K562 (cell line): Measurements from ENCODE around the gene TMCO2. TPM values are rescaled to one million over a fixed set of nuclear protein-coding genes. Genes with fewer than 3 reads are reported as not detected.

Experiments used
- ATAC-seq: fragments of 200-7000 bp; cut with Tn5 transposase; 3 replicates; pipeline ENCODE4 v1.9.1; 2020; ENCODE audit warnings: moderate library complexity
- BruUV-seq: library from RNA; stranded (reverse); fragments of 400-500 nt; replicated peaks from 2 replicates; lab custom pipeline; 2021; lab: Mats Ljungman, UMichigan
- CTCF ChIA-PET: fragments of 300-600 bp; formaldehyde crosslinking; extraction: SDS; loops from one replicate; lab custom pipeline; 2021; ENCODE audit warnings: low intra/inter-chr PET ratio; lab: Yijun Ruan, JAX
- POLR2A ChIA-PET: fragments of 300-600, 350-650 bp; sonication (Branson Sonifier 250); formaldehyde crosslinking; extraction: SDS; loops from one replicate; lab custom pipeline; 2021; ENCODE audit warnings: antibody characterized with exemption, inconsistent platforms; lab: Yijun Ruan, JAX
- DNase-seq, 4 experiments: peaks; one replicate each; pipeline versions ENCODE4 v3.0.0 to v3.0.0-alpha.2; 2011 to 2018; ENCODE audit warnings: low spot score in 3 of 4, mixed read lengths in 3 of 4; ENCODE audit errors: extremely low read depth in 1 of 4
- FAIRE-seq: peaks from 2 replicates; lab custom pipeline; 2011; peaks lifted over from hg19 to GRCh38; lab: Jason Lieb, UNC
- H2AFZ ChIP-seq: 2 replicates; pipeline ENCODE4 v1.6.0; 2011; ENCODE audit warnings: low read depth, low read length, control low read depth, inconsistent platforms
- H3K27ac ChIP-seq: fragments of 200-600 bp; 3 replicates; pipeline ENCODE4 v1.8.0; 2011; ENCODE audit warnings: low read depth, mild to moderate bottlenecking, control low read depth, inconsistent platforms, low read length, moderate library complexity, mixed read lengths; ENCODE audit errors: extremely low read depth
- H3K27me3 ChIP-seq, 2 experiments: fragments of 300-600 bp in 1 of 2; 2 replicates in 1 of 2; 3 replicates in 1 of 2; pipeline versions ENCODE4 v1.6.0 to v1.8.0; 2011; ENCODE audit warnings: inconsistent platforms in 2 of 2, low read length in 2 of 2, mild to moderate bottlenecking in 1 of 2, mixed read lengths in 1 of 2, moderate library complexity in 1 of 2; ENCODE audit not compliant: control insufficient read depth in 2 of 2, insufficient read depth in 2 of 2
- H3K36me3 ChIP-seq: fragments of 300-600 bp; 3 replicates; pipeline ENCODE4 v1.8.0; 2011; ENCODE audit warnings: mild to moderate bottlenecking, low read length, inconsistent platforms; ENCODE audit not compliant: control insufficient read depth, insufficient read depth
- H3K4me1 ChIP-seq, 2 experiments: fragments of 200-600 bp in 1 of 2; replicated peaks in 1 of 2; 2 replicates in 1 of 2; 3 replicates in 1 of 2; pipeline versions ENCODE4 v1.5.1 to v1.8.0; 2011; ENCODE audit warnings: inconsistent platforms in 2 of 2, low read length in 2 of 2, mild to moderate bottlenecking in 1 of 2, mixed read lengths in 1 of 2, moderate library complexity in 1 of 2; ENCODE audit not compliant: control insufficient read depth in 2 of 2, insufficient read depth in 2 of 2
- H3K4me2 ChIP-seq: 2 replicates; pipeline ENCODE4 v1.6.1; 2011; ENCODE audit warnings: low read length, control low read depth, inconsistent platforms, mixed read lengths; ENCODE audit not compliant: insufficient read depth
- H3K4me3 ChIP-seq: fragments of 200-600 bp; sonication (generic), shearing (Covaris generic); 2 replicates; pipeline ENCODE4 v1.5.1; 2016; ENCODE audit warnings: control low read depth, inconsistent platforms
- H3K79me2 ChIP-seq: fragments of 200-600 bp; 3 replicates; pipeline ENCODE4 v1.8.0; 2011; ENCODE audit warnings: low read length, inconsistent platforms; ENCODE audit not compliant: control insufficient read depth, insufficient read depth
- H3K9ac ChIP-seq, 2 experiments: 2 replicates each; pipeline versions ENCODE4 v1.6.0 to v1.6.1; 2011; ENCODE audit warnings: low read depth in 2 of 2, low read length in 2 of 2, control low read depth in 1 of 2, inconsistent platforms in 1 of 2, mild to moderate bottlenecking in 1 of 2, mixed read lengths in 1 of 2; ENCODE audit not compliant: insufficient read depth in 1 of 2
- H3K9me1 ChIP-seq: one replicate; pipeline ENCODE4 v1.6.0; 2011; ENCODE audit warnings: inconsistent platforms, mild to moderate bottlenecking, low read length, moderate library complexity; ENCODE audit not compliant: control insufficient read depth, insufficient read depth
- H3K9me3 ChIP-seq: replicated peaks from 2 replicates; pipeline ENCODE4 v1.5.1; 2011; ENCODE audit warnings: low read depth, low read length, inconsistent platforms; ENCODE audit not compliant: control insufficient read depth, insufficient read depth
- H4K20me1 ChIP-seq: replicated peaks from 2 replicates; pipeline ENCODE4 v1.6.1; 2011; ENCODE audit warnings: low read length, inconsistent platforms, mixed read lengths; ENCODE audit not compliant: control insufficient read depth, insufficient read depth
- C11orf30 ChIP-seq: fragments of 450-650 bp; IDR thresholded peaks from 2 replicates; pipeline ENCODE4 v1.6.1; 2016; ENCODE audit warnings: low read depth, mild to moderate bottlenecking
- FOXA1 ChIP-seq: fragments of 450-650 bp; IDR thresholded peaks from 2 replicates; pipeline ENCODE4 v1.6.1; 2016; ENCODE audit warnings: mild to moderate bottlenecking, borderline replicate concordance
- GTF2F1 ChIP-seq: IDR thresholded peaks from 2 replicates; pipeline ENCODE4 v1.6.1; 2011; ENCODE audit warnings: low read depth, low read length, improper control_type of control experiment
- HSF4 ChIP-seq: fragments of 250-450 bp; sonication (Bioruptor Pico); IDR thresholded peaks from 2 replicates; pipeline ENCODE4 v2.1.2; 2022; ENCODE audit warnings: mild to moderate bottlenecking, moderate library complexity, borderline replicate concordance
- MAFF ChIP-seq: IDR thresholded peaks from 2 replicates; pipeline ENCODE4 v1.6.1; 2012; ENCODE audit warnings: low read length, improper control_type of control experiment
- MAFG ChIP-seq: fragments of 450-650 bp; conservative IDR thresholded peaks from 2 replicates; pipeline ENCODE4 v1.6.1; 2016; ENCODE audit warnings: missing genetic modification characterization, missing compliant biosample characterization
- MAFK ChIP-seq: IDR thresholded peaks from 2 replicates; pipeline ENCODE4 v1.6.1; 2011; ENCODE audit warnings: low read length, improper control_type of control experiment
- RBM25 ChIP-seq: fragments of 200-400 bp; formaldehyde crosslinking; IDR thresholded peaks from 2 replicates; pipeline ENCODE4 v1.6.1; 2018; ENCODE audit warnings: low read length, low read depth, moderate library complexity; ENCODE audit not compliant: severe bottlenecking
- RBM34 ChIP-seq: fragments of 200-400 bp; formaldehyde crosslinking; IDR thresholded peaks from 2 replicates; pipeline ENCODE4 v1.6.1; 2018; ENCODE audit warnings: low read length, borderline replicate concordance; ENCODE audit not compliant: insufficient read depth
- SREBF2 ChIP-seq: sonication (generic); formaldehyde crosslinking; IDR thresholded peaks from 2 replicates; pipeline ENCODE4 v1.4.0; 2020; ENCODE audit warnings: mild to moderate bottlenecking, missing genetic modification reagents
- TBL1XR1 ChIP-seq, 2 experiments: IDR thresholded peaks; 2 replicates each; pipeline ENCODE4 v1.6.1; 2012; ENCODE audit warnings: improper control_type of control experiment in 2 of 2, low read length in 2 of 2, mild to moderate bottlenecking in 1 of 2
- ZMIZ1 ChIP-seq, 2 experiments: fragments of 150-350 bp in 1 of 2; IDR thresholded peaks; 2 replicates each; pipeline ENCODE4 v1.6.1; 2012 to 2016; ENCODE audit warnings: low read depth in 2 of 2, low read length in 2 of 2, mild to moderate bottlenecking in 1 of 2, moderate library complexity in 1 of 2
- ZNF316 ChIP-seq: fragments of 450-650 bp; IDR thresholded peaks from 2 replicates; pipeline ENCODE4 v1.6.1; 2016
- ZNF431 ChIP-seq: sonication (generic); formaldehyde crosslinking; IDR thresholded peaks from 2 replicates; pipeline ENCODE4 v1.8.0; 2022; ENCODE audit warnings: mild to moderate bottlenecking, missing genetic modification reagents
- WGBS: fragments of 100-300 bp; shearing (Covaris generic); methylation state at CpG from one replicate; pipeline ENCODE4 v1.1.6; 2016; ENCODE audit warnings: low coverage, mixed read lengths; ENCODE audit not compliant: insufficient coverage; ENCODE audit errors: missing lambda C conversion rate; 5-methylcytosine and 5-hydroxymethylcytosine counted together
- in situ Hi-C: fragments of 300-500 bp; cut with MboI; formaldehyde crosslinking; loops from 4 replicates; pipeline ENCODE4 v1.15.0; 2018; ENCODE audit warnings: inconsistent platforms, mixed read lengths
- intact Hi-C: fragments of 100-400 bp; cut with micrococcal nuclease; formaldehyde crosslinking; loops from 2 replicates; pipeline ENCODE4 v1.14.2; 2022
- polyA plus RNA-seq, 8 experiments: library from polyadenylated mRNA; depleted of rRNA in 4 of 8; stranded (reverse) in 5 of 8; unstranded in 3 of 8; fragments of >200 nt; fragmentation: Nextera tagmentation in 2 of 8; fragmentation: Illumina TruSeq in 1 of 8; extraction: Ambion mirVana in 2 of 8; extraction: Trizol in 1 of 8; gene quantifications; 2 replicates each; pipeline versions ENCODE4 v1.2.1 to v1.2.3, GENCODE V29; 2011 to 2014; ENCODE audit warnings: inconsistent platforms in 1 of 8, missing spikeins in 1 of 8
- total RNA-seq, 7 experiments: library from RNA; depleted of rRNA in 6 of 7; stranded (reverse); fragments of >200 nt in 6 of 7; fragmentation: Illumina TruSeq in 2 of 7; extraction: Trizol in 2 of 7; gene quantifications; 2 replicates each; pipeline versions ENCODE4 v1.2.1 to v1.2.3, GENCODE V29; 2011 to 2021; ENCODE audit warnings: low replicate concordance in 1 of 7
- TF ChIP-seq, protein P1 (sequence below): sonication (generic); formaldehyde crosslinking; IDR thresholded peaks from 2 replicates; pipeline ENCODE4 v1.8.1; 2023; ENCODE audit warnings: mild to moderate bottlenecking, missing genetic modification reagents

The TMCO2 gene
- total and polyA plus RNA-seq, 9 of the 15 experiments (the other 6 are each of a cell fraction or from before 2014, with no cell fraction given): not detected

- H3K27ac ChIP-seq: no peak overlapping the region
- 79% methylated on average over 3 of the region's 3 CpGs for whole genome bisulfite sequencing
- H3K27me3 ChIP-seq: no peaks in the 10 kb centered on the region
- in situ Hi-C loops (no loop called here), intact Hi-C loops (no loop called here)
- H3K4me3 ChIP-seq: no peak overlapping the region
- H3K9me3 ChIP-seq: no peaks in the 10 kb centered on the region
- ATAC-seq: no peak
- ChIA-PET CTCF (no interaction called here), POLR2A (no interaction called here)
- H3K4me2 ChIP-seq: no peak overlapping the region
- H4K20me1 ChIP-seq: no peaks in the 10 kb centered on the region
- no TSS peak for BruUV-seq
- peaks cover 69% of the 10 kb centered on the region for H3K36me3 ChIP-seq
- H2AFZ ChIP-seq: no peak overlapping the region
- H3K4me1 ChIP-seq: no peaks in the 10 kb centered on the region
- no peaks in the 10 kb centered on the region for H3K9me1 ChIP-seq
- H3K79me2 ChIP-seq: peaks cover 28% of the 10 kb centered on the region
- no peak for FAIRE-seq
- no peak overlapping the region for H3K9ac ChIP-seq
- no peak for TF ChIP-seq GTF2F1
- peak; percentile 93 for TF ChIP-seq ZNF316
- peak; percentile 73 for TF ChIP-seq MAFG (tag)
- TF ChIP-seq C11orf30: peak; percentile 80
- peak; percentile 82 for TF ChIP-seq MAFF
- peak; percentile 79 for TF ChIP-seq MAFK
- TF ChIP-seq RBM34: no peak
- TF ChIP-seq SREBF2 (CRISPR knock-in tag): no peak
- TF ChIP-seq RBM25: no peak
- no peak for TF ChIP-seq ZNF431 (CRISPR knock-in tag)
- no peak for TF ChIP-seq TBL1XR1 (IDR thresholded peaks at IDR 0.05; ENCODE audit: low read length in 2 of 2)
- TF ChIP-seq, protein P1, sequence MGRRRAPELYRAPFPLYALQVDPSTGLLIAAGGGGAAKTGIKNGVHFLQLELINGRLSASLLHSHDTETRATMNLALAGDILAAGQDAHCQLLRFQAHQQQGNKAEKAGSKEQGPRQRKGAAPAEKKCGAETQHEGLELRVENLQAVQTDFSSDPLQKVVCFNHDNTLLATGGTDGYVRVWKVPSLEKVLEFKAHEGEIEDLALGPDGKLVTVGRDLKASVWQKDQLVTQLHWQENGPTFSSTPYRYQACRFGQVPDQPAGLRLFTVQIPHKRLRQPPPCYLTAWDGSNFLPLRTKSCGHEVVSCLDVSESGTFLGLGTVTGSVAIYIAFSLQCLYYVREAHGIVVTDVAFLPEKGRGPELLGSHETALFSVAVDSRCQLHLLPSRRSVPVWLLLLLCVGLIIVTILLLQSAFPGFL (CRISPR knock-in tag): no peak
- TF ChIP-seq FOXA1: no peak
- TF ChIP-seq ZMIZ1 (IDR thresholded peaks at IDR 0.05; ENCODE audit: low read depth in 2 of 2, low read length in 2 of 2): no peak
- TF ChIP-seq HSF4 (CRISPR knock-in tag): no peak
- no peak for DNase-seq
Observed at GRCh38 chr1:40199126-40199525, 48.6 kb upstream of the TMCO2 start.
